ENCODE results near the gene ZC3H7B. TPM values are rescaled to one million over a fixed set of nuclear protein-coding genes. Genes with fewer than 3 reads are reported as not detected.

The ZC3H7B gene
- total and polyA plus RNA-seq, 2 donors (not counting 3 experiments of a cell fraction or from before 2014, with no cell fraction given): 66.8 to 95.9 TPM

GRCh38 chr22:41387341-41387740 lies 86.0 kb downstream of the ZC3H7B start:
- CTCF ChIA-PET: no interaction called here
- no peaks in the 10 kb centered on the region for H3K79me2 ChIP-seq (ENCODE audit: control insufficient read depth, insufficient read depth, low read length)
- H3K27ac ChIP-seq (ENCODE audit: insufficient read depth, low read depth, low read length): no peak overlapping the region
- H3K9ac ChIP-seq (replicated peaks; ENCODE audit: extremely low read depth, insufficient read depth, low read length): no peak overlapping the region
- BruUV-seq (replicated peaks): no TSS peak
- H3K4me1 ChIP-seq (ENCODE audit: control insufficient read depth, extremely low read depth, insufficient read depth, low read length): peaks cover 2% of the 10 kb centered on the region
- DNase-seq (ENCODE audit: low read depth, low spot score) (no peak), FAIRE-seq (no peak)
- POLR2A ChIA-PET: no interaction called here
- H3K4me3 ChIP-seq (replicated peaks in 1 of 3; ENCODE audit: insufficient read depth in 1 of 3, low read depth in 1 of 3, low read length in 3 of 3): no peak overlapping the region
- TF ChIP-seq GATA2 (IDR thresholded peaks at IDR 0.05; ENCODE audit: insufficient read depth, insufficient read length, low read depth, low read length): no peak
- no peak for TF ChIP-seq MYC (IDR thresholded peaks at IDR 0.05; ENCODE audit: low read depth, low read length)
- no peak for TF ChIP-seq POLR2AphosphoS5 (IDR thresholded peaks at IDR 0.05; ENCODE audit: insufficient read depth, low read depth, low read length)
- no peak for TF ChIP-seq POLR2A (IDR thresholded peaks at IDR 0.05; ENCODE audit: low read depth, low read length)
- TF ChIP-seq MAX (IDR thresholded peaks at IDR 0.05; ENCODE audit: insufficient read depth, insufficient read length): no peak
- TF ChIP-seq JUN (IDR thresholded peaks at IDR 0.05; ENCODE audit: borderline replicate concordance, insufficient read depth, insufficient read length, low read depth): no peak
- TF ChIP-seq FOS (IDR thresholded peaks at IDR 0.05; ENCODE audit: borderline replicate concordance, insufficient read depth, low read length): no peak
- H3K27me3 ChIP-seq (ENCODE audit: control insufficient read depth in 2 of 2, insufficient read depth in 2 of 2, low read length in 2 of 2): no peaks in the 10 kb centered on the region
- dilution Hi-C loops (cut with MboI; ENCODE audit: extremely low pct_ligation_motif_present, low sequenced_read_pairs) (no loop called here), intact Hi-C loops (cut with micrococcal nuclease) (no loop called here)
- no peak overlapping the region for H3K4me2 ChIP-seq (ENCODE audit: insufficient read depth, low read length)
- no peaks in the 10 kb centered on the region for H3K9me1 ChIP-seq (replicated peaks; ENCODE audit: control insufficient read depth, extremely low read depth, insufficient read depth, low read length)
- peaks cover 0 to 2% of the 10 kb centered on the region in 2 experiments for H3K36me3 ChIP-seq (ENCODE audit: control insufficient read depth in 2 of 2, extremely low read depth in 1 of 2, insufficient read depth in 2 of 2, low read length in 2 of 2)
- no peaks in the 10 kb centered on the region for H4K20me1 ChIP-seq (replicated peaks; ENCODE audit: control insufficient read depth, extremely low read depth, insufficient read depth, low read length)
- no peaks in the 10 kb centered on the region for H3K9me3 ChIP-seq (replicated peaks; ENCODE audit: control insufficient read depth, insufficient read depth, low read length)
- no peak overlapping the region for H2AFZ ChIP-seq (ENCODE audit: low read depth, low read length)

- POLR2A ChIA-PET: no interaction called here
These were observed 92.7 kb downstream of the ZC3H7B start for GRCh38 chr22:41394012-41394356.

More at GRCh38 chr22:41394012-41394356, 92.7 kb downstream of the ZC3H7B start:
- Histone ChIP-seq H3K27me3 (ENCODE audit: control insufficient read depth in 2 of 2, insufficient read depth in 2 of 2, low read length in 2 of 2) (no peaks in the 10 kb centered on the region), H4K20me1 (replicated peaks; ENCODE audit: control insufficient read depth, extremely low read depth, insufficient read depth, low read length) (no peaks in the 10 kb centered on the region), H3K9ac (replicated peaks; ENCODE audit: extremely low read depth, insufficient read depth, low read length) (no peak overlapping the region), H3K9me1 (replicated peaks; ENCODE audit: control insufficient read depth, extremely low read depth, insufficient read depth, low read length) (no peaks in the 10 kb centered on the region), H3K27ac (ENCODE audit: insufficient read depth, low read depth, low read length) (no peak overlapping the region), H2AFZ (ENCODE audit: low read depth, low read length) (no peak overlapping the region), H3K4me2 (ENCODE audit: insufficient read depth, low read length) (no peak overlapping the region), H3K4me1 (ENCODE audit: control insufficient read depth, extremely low read depth, insufficient read depth, low read length) (no peaks in the 10 kb centered on the region), H3K36me3 (ENCODE audit: control insufficient read depth in 2 of 2, extremely low read depth in 1 of 2, insufficient read depth in 2 of 2, low read length in 2 of 2) (no peaks in the 10 kb centered on the region), H3K9me3 (replicated peaks; ENCODE audit: control insufficient read depth, insufficient read depth, low read length) (no peaks in the 10 kb centered on the region), H3K79me2 (ENCODE audit: control insufficient read depth, insufficient read depth, low read length) (no peaks in the 10 kb centered on the region), H3K4me3 (replicated peaks in 1 of 3; ENCODE audit: insufficient read depth in 1 of 3, low read depth in 1 of 3, low read length in 3 of 3) (no peak overlapping the region)
- FAIRE-seq (no peak), DNase-seq (ENCODE audit: low read depth, low spot score) (no peak)
- BruUV-seq (replicated peaks): no TSS peak
- TF ChIP-seq FOS (IDR thresholded peaks at IDR 0.05; ENCODE audit: borderline replicate concordance, insufficient read depth, low read length) (no peak), GATA2 (IDR thresholded peaks at IDR 0.05; ENCODE audit: insufficient read depth, insufficient read length, low read depth, low read length) (no peak), CTCF (IDR thresholded peaks at IDR 0.05; ENCODE audit: extremely low read depth in 1 of 2, insufficient read depth in 1 of 2, low read depth in 1 of 2, low read length in 2 of 2) (no peak), POLR2A (IDR thresholded peaks at IDR 0.05; ENCODE audit: low read depth, low read length) (no peak), JUN (IDR thresholded peaks at IDR 0.05; ENCODE audit: borderline replicate concordance, insufficient read depth, insufficient read length, low read depth) (no peak), POLR2AphosphoS5 (IDR thresholded peaks at IDR 0.05; ENCODE audit: insufficient read depth, low read depth, low read length) (no peak), MYC (IDR thresholded peaks at IDR 0.05; ENCODE audit: low read depth, low read length) (no peak), MAX (IDR thresholded peaks at IDR 0.05; ENCODE audit: insufficient read depth, insufficient read length) (no peak), EZH2 (IDR thresholded peaks at IDR 0.05; ENCODE audit: borderline replicate concordance, low read depth, low read length, severe bottlenecking) (no peak)
- CTCF ChIA-PET: interaction anchor here (1.9 kb wide), 1 partner anchor 10 kb away, joined by 6 read pairs; no protein-coding TSS in a partner anchor
- dilution Hi-C loops (cut with MboI; ENCODE audit: extremely low pct_ligation_motif_present, low sequenced_read_pairs) (no loop called here), intact Hi-C loops (cut with micrococcal nuclease) (no loop called here)

All from endothelial cell of umbilical vein (primary cell).